Activated T-cell treated with anti-CD3 and anti-CD28 coated beads, Interleukin-2, amount 50 U/mL, for 48 hours (primary cell): ENCODE data around the gene VMP1.

Experiments
- DNase-seq, 2 experiments: peaks; one replicate each; pipeline ENCODE4 v3.0.0-alpha.2; 2020

Gene VMP1

DNA sequence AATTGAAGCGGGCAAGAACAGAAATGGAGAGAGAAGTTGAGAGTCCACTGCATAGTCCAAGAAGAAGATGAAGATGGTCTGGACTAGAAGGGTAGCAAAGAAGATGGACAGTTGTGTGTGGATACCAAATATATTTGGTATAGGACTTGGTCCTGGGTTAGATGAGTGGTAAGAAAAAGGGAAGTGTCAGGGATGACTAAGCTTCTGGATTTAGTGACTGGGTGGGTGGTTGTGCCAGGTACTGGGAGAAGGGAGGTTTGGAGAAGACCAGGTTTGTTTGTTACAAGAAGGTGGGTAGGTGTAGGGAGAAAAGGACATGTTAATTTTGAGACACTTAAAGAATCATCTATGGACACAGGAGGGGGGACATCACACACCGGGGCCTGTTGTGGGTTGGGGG, 5.4 kb downstream of the VMP1 start:
- DNase-seq, result no peak

DNA sequence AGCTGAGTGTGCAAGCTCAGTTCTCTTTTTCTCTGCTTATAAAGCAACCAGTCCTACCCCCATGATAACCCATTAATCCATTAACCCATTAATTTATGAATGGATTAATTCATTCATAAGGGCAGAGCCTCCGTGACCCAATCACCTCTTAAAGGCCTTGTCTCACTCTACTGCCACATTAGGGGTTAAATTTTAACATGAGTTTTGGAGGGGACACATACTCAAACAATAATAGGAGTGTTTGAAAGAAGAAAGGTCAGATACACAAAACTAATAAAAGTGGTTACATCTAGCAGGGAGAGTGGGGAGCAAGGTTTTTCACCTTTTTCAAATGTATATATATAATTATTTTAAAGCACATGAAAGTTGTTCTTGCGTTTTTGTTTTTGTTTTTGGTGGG, 6.8 kb downstream of the VMP1 start:
- DNase-seq, result no peak

DNA sequence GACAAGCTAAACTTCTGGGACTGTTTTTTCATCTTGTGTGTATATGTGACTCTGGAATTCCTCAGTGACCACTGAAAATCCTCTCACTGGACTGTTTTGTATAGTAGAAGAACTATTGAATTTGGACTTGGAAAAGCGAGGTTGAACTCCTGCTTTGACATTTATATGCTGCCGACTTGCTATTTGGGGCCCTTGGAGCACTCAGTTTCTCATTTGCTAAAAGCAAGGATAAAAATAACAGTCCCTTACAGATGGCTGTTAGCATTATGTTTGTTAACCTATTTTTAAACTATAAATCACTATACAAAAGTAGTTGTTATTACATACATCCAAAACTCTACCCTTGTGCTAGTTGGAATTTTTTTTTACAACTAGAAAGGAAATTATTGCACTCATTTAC, 9.0 kb downstream of the VMP1 start:
- no peak for DNase-seq

DNA sequence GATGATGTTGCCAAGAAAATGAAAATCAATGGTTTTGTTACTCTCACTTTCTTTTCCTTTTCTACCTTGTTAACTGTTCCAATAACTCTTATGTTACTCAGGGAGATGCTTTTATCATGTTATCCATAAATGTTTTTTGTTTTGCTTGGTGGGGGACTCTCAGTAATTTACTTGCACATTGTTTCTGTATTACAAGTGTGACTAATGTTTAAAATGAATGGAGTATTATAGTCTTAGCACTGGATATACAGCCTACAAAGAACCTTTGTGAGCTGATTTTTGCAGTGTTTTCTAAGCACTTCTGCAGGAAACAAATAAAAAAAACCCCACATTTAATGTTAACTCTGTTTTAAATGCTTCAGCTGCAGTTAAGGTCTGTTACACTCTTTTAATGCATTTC, 12.1 kb downstream of the VMP1 start:
- no peak for DNase-seq

DNA sequence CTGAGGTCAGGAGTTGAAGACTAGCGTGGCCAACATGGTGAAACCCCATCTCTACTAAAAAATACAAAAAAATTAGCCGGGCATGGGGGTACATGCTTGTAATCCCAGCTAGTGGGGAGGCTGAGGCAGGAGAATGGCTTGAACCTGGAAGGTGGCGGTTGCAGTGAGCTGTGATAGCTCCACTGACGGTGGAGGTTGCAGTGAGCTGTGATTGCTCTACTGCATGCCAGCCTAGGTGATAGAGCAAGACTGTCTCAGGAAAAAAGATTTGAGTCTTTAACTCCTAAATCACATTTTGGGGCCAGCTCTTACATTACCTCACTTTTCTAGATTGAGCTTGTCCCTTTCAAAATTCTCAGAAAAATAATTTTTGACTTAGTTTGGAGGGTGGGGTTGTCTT, 15.2 kb downstream of the VMP1 start:
- DNase-seq, result no peak

DNA sequence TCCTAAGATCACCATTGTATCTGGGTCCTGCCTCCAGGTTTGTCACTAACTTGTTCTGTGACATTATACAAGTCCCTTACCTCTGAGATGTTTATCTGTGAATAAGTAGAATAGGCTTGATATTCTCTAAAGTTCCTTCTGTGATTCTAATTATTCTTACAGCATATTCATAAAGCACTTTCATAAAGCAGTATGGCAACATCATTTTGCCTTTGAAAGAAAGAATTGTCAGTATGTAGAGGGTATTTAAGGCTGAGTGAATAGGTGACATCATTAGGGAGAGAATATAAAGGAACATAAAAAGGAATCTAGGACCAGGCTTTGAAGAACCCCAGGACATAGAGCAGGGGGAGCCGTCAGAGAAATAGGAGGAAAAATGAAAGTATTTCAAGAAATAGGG, 15.6 kb downstream of the VMP1 start:
- no peak for DNase-seq

DNA sequence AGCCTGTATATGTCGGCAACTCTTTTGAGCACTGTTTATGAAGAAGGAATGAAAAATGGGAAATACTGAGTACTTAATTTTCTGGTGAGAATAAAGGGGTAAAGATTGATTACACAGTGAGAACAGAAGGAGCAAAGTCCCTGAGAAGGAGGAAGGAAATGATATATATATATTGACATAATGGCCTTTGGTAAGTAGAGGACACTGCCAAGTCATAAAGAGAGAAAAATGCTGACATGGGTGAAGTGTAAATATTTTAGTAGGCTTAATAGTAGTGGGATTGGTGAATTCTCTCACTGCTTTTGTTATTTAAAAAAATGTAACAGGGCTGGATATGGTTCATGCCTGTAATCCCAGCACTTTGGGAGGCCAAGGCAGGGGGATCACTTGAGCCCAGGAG, 16.2 kb downstream of the VMP1 start:
- DNase-seq, result no peak

DNA sequence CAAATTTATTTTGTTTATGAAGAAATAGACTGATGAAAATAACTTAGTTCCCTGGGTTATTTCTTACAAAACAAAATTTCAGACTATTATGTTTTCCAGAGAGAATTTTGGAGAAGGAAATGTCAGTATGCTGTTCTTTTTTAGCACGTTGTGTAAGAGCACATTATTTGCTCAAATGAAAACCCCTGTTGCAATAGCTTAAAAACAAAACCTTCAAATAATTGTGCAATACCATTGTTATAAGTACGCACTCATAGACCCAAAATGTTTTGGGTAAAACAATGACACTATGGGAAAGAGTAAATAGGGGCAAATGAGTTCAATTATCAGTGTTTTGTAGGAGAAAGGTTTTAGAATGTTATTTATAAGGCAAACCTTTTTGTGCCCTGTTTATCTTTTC, 18.2 kb downstream of the VMP1 start:
- DNase-seq, result no peak

DNA sequence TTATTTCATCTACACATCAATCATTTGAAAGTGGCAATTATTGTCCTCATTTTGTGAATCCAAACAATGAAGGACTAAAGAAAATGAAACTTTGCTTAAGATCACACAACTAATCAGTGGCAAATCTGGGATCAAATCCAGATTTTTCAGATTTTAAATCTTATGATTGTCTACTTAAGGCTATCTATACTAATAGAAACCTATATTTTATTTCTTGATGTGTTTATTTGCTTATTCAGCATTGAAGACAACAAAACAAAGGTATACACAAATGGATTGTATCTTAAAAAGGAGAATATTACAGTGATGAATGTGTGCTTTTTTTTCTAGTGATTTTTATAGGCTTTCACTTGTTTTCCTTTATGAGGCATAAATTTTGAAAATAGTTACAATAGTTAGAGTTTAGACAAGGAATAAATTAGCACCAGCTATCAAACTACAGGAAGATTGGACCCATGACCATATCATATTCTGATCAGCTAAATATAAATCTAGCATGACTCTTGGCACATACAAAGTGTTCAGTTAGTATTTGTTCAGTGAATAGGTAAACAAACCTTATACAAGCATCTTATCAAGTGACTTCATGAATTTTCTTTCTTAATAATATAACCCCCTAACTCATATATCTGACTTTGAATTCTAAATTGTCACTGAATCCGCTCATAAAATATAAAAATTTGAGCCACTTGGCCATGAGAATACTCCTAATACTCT, 20.5 kb downstream of the VMP1 start:
- DNase-seq, result no peak

DNA sequence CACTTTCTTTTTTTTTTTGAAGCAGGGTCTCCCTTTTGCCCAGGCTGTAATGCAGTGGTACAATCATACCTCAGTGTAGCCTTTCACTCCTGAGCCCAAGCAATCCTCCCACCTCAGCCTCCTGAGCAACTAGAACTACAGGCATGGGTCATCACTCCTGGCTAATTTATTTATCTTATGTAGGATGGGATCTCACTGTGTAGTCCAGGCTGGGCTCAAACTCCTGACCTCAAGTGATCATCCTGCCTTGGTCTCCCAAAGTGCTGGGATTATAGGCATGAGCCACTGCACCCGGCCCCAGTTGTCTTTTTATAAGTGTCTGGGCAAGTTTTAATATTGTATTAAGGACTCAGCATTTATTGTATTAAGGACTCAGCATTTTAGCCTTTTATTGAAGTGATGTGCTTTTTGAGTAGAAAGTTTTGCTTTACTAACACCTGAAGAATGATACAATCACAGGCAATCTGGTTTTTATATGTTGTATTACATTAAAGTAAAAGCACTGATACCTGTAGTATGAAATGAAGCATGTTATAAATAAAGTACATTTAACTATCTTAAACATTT, 22.9 kb downstream of the VMP1 start:
- DNase-seq, result no peak

DNA sequence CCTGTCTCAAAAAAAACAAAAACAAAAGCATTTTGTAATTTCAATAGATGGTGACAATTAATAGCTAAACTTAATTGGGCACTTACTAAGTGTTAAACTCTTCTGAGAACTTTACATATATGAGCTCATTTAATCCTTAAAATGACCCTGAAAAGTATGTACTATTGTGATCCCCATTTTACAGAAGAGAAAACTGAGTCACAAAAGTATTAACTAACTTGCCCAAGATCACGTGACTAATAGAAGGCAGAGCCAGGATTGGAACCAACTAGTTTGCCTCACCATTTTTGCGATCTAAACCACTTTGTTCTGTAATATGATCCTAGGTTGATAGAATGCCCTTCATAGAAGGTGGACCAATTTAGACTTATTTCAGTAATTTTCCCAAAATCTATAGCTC, 26.2 kb downstream of the VMP1 start:
- no peak for DNase-seq

DNA sequence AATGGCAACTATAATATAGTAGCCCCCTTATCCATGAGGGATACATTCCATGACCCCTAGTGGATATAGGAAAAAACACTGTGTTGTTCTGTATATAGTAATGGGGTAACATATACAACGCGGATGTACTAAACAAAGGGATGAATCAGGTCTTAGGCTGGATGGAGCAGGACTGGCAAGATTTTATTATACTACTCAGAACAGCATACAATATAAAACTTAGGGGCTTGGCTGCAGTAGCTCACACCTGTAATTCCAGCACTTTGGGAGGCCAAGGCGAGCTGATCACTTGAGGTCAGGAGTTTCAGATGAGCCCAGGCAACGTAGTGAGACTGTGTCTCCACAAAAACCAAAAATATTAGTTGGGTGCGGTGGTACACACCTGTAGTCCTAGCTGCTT, 26.8 kb downstream of the VMP1 start:
- no peak for DNase-seq

DNA sequence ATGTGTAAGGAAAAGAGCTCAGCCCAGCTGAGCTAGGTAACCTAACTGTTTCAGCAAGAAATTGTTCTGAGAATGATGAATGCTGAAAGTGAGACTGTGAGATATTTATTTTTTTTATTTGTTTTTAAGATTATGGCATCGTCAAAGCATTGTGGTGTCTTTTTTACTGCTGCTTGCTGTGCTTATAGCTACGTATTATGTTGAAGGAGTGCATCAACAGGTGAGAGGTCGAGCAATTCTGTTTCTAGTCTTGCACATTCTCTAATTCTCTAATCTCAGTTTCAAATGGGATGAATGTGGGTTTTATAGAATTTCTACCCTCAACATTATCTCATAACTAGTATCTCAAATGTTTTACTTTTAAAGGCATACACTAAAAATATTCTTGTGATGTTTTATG, 29.9 kb downstream of the VMP1 start:
- no peak for DNase-seq

DNA sequence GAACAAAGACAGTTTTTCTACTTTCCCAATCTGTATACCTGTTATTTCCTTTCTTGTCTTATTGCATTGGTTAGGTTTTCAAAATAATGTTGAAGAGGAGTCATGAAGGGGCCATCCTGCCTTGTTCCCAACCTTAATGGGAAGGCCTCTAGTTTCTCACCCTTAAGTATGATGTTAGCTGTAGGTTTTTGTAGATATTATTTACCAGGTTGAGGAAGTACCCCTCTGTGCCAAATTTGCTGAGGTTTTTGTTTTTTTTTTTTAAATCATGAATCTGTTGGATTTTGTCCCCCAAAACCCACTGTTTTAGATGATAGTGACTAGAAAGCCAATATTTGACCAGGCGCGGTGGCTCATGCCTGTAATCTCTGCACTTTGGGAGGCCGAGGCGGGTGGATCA, 36.4 kb downstream of the VMP1 start:
- no peak for DNase-seq

DNA sequence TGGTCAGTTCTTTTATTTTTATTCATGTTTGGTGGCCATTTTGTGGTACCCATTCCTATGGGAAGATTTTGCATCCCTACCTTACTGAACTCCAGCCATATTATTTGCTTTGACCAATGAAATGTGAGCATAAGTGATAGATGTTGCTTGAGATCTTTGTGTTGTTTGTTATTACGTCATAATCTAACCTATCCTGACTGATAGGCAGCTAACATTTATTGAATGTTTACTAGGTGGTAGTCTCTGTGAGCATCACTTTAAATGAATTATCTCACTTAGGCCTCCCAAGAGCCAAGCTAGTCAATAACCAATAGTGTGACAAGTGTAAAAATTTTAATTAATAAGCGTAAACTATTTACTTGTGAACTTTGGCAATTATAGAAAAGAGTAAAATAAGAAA, 37.6 kb downstream of the VMP1 start:
- no peak for DNase-seq

DNA sequence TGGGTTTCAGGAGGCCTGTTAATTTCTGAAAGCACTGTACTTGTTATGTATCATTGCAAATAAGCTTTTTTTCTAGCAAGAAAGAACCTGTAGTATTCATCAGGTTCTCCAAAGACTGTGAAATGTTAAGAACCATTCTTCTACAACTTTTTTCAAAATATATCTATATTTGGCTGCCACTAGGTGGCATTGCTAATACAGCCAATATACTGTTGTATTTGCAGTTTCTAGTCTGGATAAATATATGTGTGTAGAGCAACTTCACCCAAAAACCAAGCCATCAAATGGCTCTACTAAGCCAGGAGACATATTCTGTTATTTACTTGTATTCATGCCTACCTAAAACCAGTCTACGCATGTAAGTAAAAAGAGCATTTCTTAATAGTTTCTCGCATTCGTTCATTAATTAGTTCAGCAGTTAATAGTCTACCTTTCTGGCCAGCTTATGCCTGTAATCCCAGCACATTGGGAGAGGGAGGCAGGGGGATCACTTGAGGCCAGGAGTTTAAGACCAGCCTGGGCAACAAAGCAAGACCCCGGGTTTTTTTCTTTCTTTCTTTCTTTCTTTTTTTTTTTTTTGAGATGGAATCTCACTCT, 39.5 kb downstream of the VMP1 start:
- DNase-seq, result no peak

DNA sequence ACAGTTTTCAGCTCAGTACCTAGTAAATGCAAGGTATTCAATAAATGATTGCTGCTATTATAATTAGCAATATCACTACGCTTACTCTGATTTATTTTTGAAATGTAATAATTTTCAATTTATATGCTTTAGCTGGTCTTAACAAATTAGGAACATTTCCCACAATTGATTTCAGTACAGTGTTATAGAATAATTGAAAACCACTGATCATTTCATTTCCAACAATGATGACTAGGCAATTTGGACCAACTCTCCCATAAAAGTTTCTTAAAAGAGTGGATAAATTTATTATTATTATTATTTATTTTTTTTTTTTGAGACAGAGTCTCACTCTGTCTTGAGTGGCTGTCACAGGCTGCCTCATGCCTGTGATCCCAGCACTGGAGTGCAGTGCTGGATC, 41.1 kb downstream of the VMP1 start:
- DNase-seq, result no peak

DNA sequence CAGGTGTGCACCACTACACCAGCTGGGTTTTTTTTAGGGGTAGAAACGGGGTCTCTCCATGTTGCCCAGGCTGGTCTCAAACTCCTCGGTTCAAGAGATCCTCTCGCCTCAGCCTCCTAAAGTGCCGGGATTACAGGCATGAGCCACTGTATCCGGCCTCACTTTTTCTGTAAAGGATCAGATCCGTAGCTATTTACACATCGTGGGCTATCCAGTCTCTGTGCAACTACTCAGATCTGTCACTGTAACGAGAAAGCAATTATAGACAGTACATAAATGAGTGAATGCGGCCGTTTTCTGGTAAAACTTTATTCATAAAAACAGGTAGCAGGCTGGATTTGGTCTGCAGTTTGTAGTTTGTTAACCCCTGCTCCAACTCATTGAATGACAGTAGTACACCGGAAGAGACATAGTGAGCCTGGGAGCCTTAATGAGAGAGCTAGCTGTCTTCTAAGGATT, 44.5 kb downstream of the VMP1 start:
- DNase-seq, result peak; percentile 55 to 56

DNA sequence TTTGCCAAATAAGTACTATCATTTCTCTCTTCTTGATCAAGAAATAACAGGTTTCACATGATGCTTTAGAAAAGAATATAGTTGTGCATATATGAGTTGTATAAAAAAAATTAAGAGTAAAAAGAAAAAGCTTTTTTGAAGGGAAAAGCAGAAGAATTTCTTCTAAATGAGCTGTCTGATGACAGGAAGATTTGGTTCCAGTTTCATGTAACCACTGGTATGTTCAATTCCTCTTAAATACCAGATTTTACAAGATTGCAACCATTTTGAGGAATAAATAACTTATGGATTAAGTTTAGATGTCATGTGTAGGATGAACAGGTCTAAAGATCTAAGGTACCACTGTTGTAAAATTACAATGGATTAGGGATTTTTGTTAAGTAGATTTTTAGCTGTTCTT, 45.0 kb downstream of the VMP1 start:
- DNase-seq, result no peak

DNA sequence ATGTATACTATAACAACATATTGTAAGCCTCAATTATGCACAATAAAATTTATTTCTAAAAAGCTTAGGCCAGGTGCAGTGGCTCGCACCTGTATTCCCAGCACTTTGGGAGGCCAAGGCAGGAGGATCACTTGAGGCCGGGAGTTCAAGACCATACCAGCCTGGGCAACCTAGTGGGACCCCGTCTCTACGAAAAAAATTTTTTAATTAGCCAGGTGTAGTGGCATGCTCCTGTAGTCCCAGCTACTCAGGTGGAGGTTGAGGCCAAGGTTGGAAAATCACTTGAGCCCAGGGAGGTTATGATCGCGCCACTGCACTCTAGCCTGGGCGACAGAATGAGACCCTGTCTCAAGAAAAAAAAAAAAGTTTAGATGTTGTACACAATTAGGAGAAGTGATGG, 45.5 kb downstream of the VMP1 start:
- DNase-seq, result no peak

DNA sequence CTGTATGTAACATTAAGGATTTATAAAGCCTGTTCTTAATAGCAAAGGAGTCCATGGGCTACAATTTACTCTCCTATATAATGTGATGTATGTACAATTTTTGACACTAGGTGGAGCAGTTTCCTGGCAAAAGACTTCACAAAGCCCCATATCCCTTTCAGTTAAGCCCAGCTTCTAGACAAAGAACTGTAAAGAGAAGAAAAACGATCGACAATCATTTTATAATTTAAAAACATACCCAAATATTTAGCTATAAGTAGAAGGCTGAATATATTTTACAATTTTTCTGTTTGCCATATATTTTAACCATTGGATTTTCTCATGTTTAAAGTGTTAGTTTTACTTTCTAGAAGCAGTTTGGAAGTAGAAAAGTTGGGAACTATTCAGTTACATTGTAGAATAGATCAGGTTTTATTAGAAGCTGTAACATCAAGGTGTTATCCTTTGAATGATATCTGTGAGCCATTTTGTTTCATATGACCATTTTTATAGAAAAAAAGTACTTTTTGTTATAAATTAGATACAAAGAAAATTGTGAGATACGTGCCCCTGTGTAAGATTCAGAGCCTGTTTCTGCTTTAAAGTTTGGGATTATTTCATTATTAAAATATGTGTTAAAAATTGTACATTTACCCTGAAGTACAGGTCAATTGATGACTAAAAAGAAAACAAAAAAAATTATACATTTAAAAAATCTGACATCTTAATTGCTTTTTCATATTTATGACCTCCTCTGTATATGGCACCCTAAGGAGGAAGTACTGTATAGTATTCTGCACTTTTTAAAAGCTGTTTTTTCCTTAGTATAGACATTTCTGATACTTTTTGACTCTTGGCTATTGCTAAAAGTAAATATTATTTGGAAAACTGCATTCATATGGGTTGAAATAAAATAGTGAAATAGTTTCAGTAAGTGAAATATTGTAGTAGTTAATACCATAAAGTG, 46.3 kb downstream of the VMP1 start:
- DNase-seq, result no peak

DNA sequence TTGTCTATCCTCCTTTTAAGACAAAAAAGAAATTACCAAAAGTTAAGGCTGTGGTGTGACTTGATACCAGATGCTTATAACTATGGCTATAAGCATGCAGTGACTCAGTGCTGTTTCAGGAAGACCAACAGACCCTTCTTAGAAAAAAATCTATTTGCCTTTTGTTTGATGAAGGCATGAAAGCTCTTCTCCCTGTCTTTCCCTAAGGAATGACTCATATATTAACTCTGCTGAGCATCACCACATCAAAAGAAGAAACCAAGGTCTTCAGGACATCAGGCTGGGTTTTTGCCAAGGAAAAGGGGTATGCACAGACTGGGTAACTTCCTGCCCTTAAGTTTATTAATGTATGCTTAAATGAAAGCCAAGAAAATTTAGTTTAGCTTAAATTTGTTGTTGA, 47.1 kb downstream of the VMP1 start:
- peak in 1 of 2 experiments; percentile 52 for DNase-seq

DNA sequence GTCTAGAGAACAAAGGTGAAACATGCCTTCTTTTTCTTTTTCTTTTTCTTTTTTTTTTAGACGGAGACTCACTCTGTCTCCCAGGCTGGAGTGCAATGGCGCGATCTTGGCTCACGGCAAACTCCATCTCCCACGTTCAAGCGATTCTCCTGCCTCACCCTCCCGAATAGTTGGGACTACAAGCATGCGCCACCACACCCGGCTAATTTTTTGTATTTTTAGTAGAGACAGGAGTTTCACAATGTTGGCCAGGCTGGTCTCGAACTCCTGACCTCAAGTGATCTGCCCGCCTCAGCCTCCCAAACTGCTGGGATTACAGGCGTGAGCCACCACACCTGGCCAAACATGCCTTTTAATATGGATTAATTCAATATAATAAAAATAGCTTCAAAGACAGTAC, 47.6 kb downstream of the VMP1 start:
- peak in 1 of 2 experiments; percentile 33 for DNase-seq
